ENCODE measurements around the gene APOBR.

GRCh38 chr16:28482026-28482425 lies 12.4 kb upstream of the APOBR start:
- no peak for TF ChIP-seq EZH2 (IDR thresholded peaks at IDR 0.05; ENCODE audit: borderline replicate concordance, low read length)
- no peak for TF ChIP-seq CTCF (IDR thresholded peaks at IDR 0.05; ENCODE audit: low read length)

Measured in OCI-LY1 (cell line).